HCT116 (cell line): ENCODE results near the gene ANKRD29. TPM values are rescaled to one million over a fixed set of nuclear protein-coding genes. Genes with fewer than 3 reads are reported as not detected.

ENCODE experiments used
- ATAC-seq: fragments of 200-7000 bp; cut with Tn5 transposase; 2 replicates; pipeline ENCODE4 v1.9.1; 2020; ENCODE audit warnings: mild to moderate bottlenecking, moderate library complexity
- BruUV-seq: library from RNA; stranded (reverse); fragments of 400-500 nt; replicated peaks from 2 replicates; lab custom pipeline; 2021; lab: Mats Ljungman, UMichigan
- CTCF ChIA-PET: fragments of 300-600 bp; sonication (Branson Sonifier 250); formaldehyde crosslinking; loops from one replicate; lab custom pipeline; 2021; ENCODE audit warnings: antibody characterized with exemption; lab: Charles Lee
- POLR2A ChIA-PET: fragments of 300-600, 350-600 bp; sonication (Branson Sonifier 250); formaldehyde crosslinking; loops from one replicate; lab custom pipeline; 2021; ENCODE audit warnings: antibody characterized with exemption; lab: Charles Lee
- RAD21 ChIA-PET, 2 experiments: fragments of 300-600 bp; sonication (Branson Sonifier 250); formaldehyde crosslinking; loops; one replicate each; lab custom pipeline; 2023; ENCODE audit warnings: low total read pairs in 2 of 2; ENCODE audit not compliant: uncharacterized antibody in 2 of 2, unreplicated experiment in 2 of 2, low non-redundant PET in 1 of 2; lab: Charles Lee
- DNase-seq: peaks from one replicate; pipeline ENCODE4 v3.0.0-alpha.2; 2010; ENCODE audit warnings: low read depth, low spot score
- H2AFZ ChIP-seq: fragments of 200-600 bp; shearing (Covaris generic), sonication (generic); 2 replicates; pipeline ENCODE4 v1.6.1; 2017; ENCODE audit warnings: low read depth, mixed run types, mixed read lengths, antibody characterized with exemption, low read length; ENCODE audit not compliant: poor library complexity, severe bottlenecking
- H3K27ac ChIP-seq: 2 replicates; pipeline ENCODE4 v1.5.1; 2012; ENCODE audit warnings: low read depth, low read length
- H3K27me3 ChIP-seq: fragments of 200-600 bp; sonication (generic); 2 replicates; pipeline ENCODE4 v1.6.1; 2016; ENCODE audit warnings: mixed run types, low read length, mixed read lengths; ENCODE audit not compliant: insufficient read depth
- H3K36me3 ChIP-seq, 2 experiments: fragments of 200-500 bp in 1 of 2; fragments of 200-600 bp in 1 of 2; sonication (Bioruptor generic) in 1 of 2; sonication (generic) in 1 of 2; 2 replicates each; pipeline versions ENCODE4 v1.5.1 to v1.6.1; 2014 to 2016; ENCODE audit warnings: low read length in 2 of 2, inconsistent platforms in 1 of 2, mixed read lengths in 1 of 2, mixed run types in 1 of 2; ENCODE audit not compliant: insufficient read depth in 2 of 2, control insufficient read depth in 1 of 2
- H3K4me1 ChIP-seq, 2 experiments: fragments of 200-600 bp in 1 of 2; sonication (generic) in 1 of 2; 2 replicates each; pipeline versions ENCODE4 v1.5.1 to v1.6.1; 2012 to 2017; ENCODE audit warnings: low read length in 2 of 2, inconsistent platforms in 1 of 2, mild to moderate bottlenecking in 1 of 2, mixed read lengths in 1 of 2, mixed run types in 1 of 2, moderate library complexity in 1 of 2; ENCODE audit not compliant: insufficient read depth in 2 of 2, control insufficient read depth in 1 of 2
- H3K4me2 ChIP-seq: fragments of 200-600 bp; sonication (generic); 2 replicates; pipeline ENCODE4 v1.6.1; 2017; ENCODE audit warnings: mixed run types, low read length, mixed read lengths
- H3K4me3 ChIP-seq, 2 experiments: fragments of 200-600 bp in 1 of 2; sonication (generic) in 1 of 2; replicated peaks in 1 of 2; 2 replicates each; pipeline ENCODE4 v1.5.1; 2011 to 2016; ENCODE audit warnings: low read length in 2 of 2, control low read depth in 1 of 2, low read depth in 1 of 2, mild to moderate bottlenecking in 1 of 2, mixed read lengths in 1 of 2, mixed run types in 1 of 2
- H3K79me2 ChIP-seq: fragments of 200-600 bp; sonication (generic); 2 replicates; pipeline ENCODE4 v1.6.1; 2017; ENCODE audit warnings: mild to moderate bottlenecking, mixed run types, low read length, moderate library complexity, mixed read lengths; ENCODE audit not compliant: insufficient read depth
- H3K9ac ChIP-seq: fragments of 200-600 bp; sonication (generic); 2 replicates; pipeline ENCODE4 v1.6.1; 2016; ENCODE audit warnings: low read length, mixed read lengths
- H3K9me2 ChIP-seq: fragments of 200-600 bp; sonication (generic), shearing (Covaris generic); 2 replicates; pipeline ENCODE4 v1.6.1; 2017; ENCODE audit warnings: mixed run types, mild to moderate bottlenecking, moderate library complexity; ENCODE audit not compliant: insufficient read depth
- H3K9me3 ChIP-seq, 2 experiments: fragments of 200-500 bp in 1 of 2; fragments of 200-600 bp in 1 of 2; sonication (Bioruptor generic) in 1 of 2; sonication (generic) in 1 of 2; 2 replicates each; pipeline ENCODE4 v1.6.1; 2014 to 2017; ENCODE audit warnings: low read length in 2 of 2, mixed read lengths in 2 of 2, inconsistent platforms in 1 of 2, low read depth in 1 of 2, mild to moderate bottlenecking in 1 of 2, mixed run types in 1 of 2, moderate library complexity in 1 of 2; ENCODE audit not compliant: control insufficient read depth in 1 of 2, insufficient read depth in 1 of 2
- H4K20me1 ChIP-seq: fragments of 200-600 bp; sonication (generic), shearing (Covaris generic); 2 replicates; pipeline ENCODE4 v1.6.1; 2017; ENCODE audit warnings: mixed run types, mild to moderate bottlenecking, moderate library complexity; ENCODE audit not compliant: insufficient read depth
- CBX3 ChIP-seq: IDR thresholded peaks from 2 replicates; pipeline ENCODE4 v1.6.1; 2012; ENCODE audit warnings: low read depth
- EGR1 ChIP-seq: IDR thresholded peaks from 2 replicates; pipeline ENCODE4 v1.6.1; 2012; ENCODE audit warnings: low read depth
- ELF1 ChIP-seq: IDR thresholded peaks from 2 replicates; pipeline ENCODE4 v1.6.1; 2012; ENCODE audit warnings: low read depth, borderline replicate concordance
- EZH2phosphoT487 ChIP-seq: fragments of 200-600 bp; IDR thresholded peaks from 2 replicates; pipeline ENCODE4 v1.6.1; 2018; ENCODE audit warnings: antibody characterized with exemption, borderline replicate concordance
- RAD21 ChIP-seq: IDR thresholded peaks from 2 replicates; pipeline ENCODE4 v1.6.1; 2012; ENCODE audit warnings: low read depth, mild to moderate bottlenecking
- TCF7L2 ChIP-seq: IDR thresholded peaks from 2 replicates; pipeline ENCODE4 v1.7.0; 2011; ENCODE audit warnings: borderline replicate concordance, inconsistent platforms; ENCODE audit not compliant: insufficient read depth, insufficient read length; ENCODE audit errors: extremely low read depth
- YY1 ChIP-seq: IDR thresholded peaks from 2 replicates; pipeline ENCODE4 v1.6.1; 2011; ENCODE audit warnings: low read length, low read depth, moderate library complexity, mild to moderate bottlenecking; ENCODE audit not compliant: insufficient replicate concordance; ENCODE audit errors: extremely low read depth
- intact Hi-C: fragments of 100-400 bp; cut with micrococcal nuclease; formaldehyde crosslinking; loops from 2 replicates; pipeline ENCODE4 v1.10.0; 2022
- total RNA-seq: library from RNA; stranded (reverse); gene quantifications from one replicate; pipeline ENCODE4 v1.2.1, GENCODE V29; 2021; ENCODE audit not compliant: unreplicated experiment
- TF ChIP-seq, protein P1 (sequence below): IDR thresholded peaks from 2 replicates; pipeline ENCODE4 v1.6.1; 2012
- TF ChIP-seq, protein P2 (sequence below), 3 experiments: fragments of 200-600 bp in 1 of 3; sonication (generic) in 1 of 3; IDR thresholded peaks in 2 of 3; conservative IDR thresholded peaks in 1 of 3; 2 replicates each; pipeline ENCODE4 v1.5.1; 2012 to 2017; ENCODE audit warnings: low read depth in 2 of 3, low read length in 2 of 3, antibody characterized with exemption in 1 of 3, borderline replicate concordance in 1 of 3, control low read depth in 1 of 3, mild to moderate bottlenecking in 1 of 3, mixed read lengths in 1 of 3, mixed run types in 1 of 3, moderate library complexity in 1 of 3; ENCODE audit not compliant: insufficient read depth in 1 of 3
- TF ChIP-seq, protein P3 (sequence below): IDR thresholded peaks from 2 replicates; pipeline ENCODE4 v1.6.1; 2011; ENCODE audit warnings: mild to moderate bottlenecking, low read length, moderate library complexity; ENCODE audit not compliant: insufficient replicate concordance; ENCODE audit errors: extremely low read depth

ANKRD29 gene
- total RNA-seq, 1 experiment from 2014 or later, result 8.8 TPM

DNA sequence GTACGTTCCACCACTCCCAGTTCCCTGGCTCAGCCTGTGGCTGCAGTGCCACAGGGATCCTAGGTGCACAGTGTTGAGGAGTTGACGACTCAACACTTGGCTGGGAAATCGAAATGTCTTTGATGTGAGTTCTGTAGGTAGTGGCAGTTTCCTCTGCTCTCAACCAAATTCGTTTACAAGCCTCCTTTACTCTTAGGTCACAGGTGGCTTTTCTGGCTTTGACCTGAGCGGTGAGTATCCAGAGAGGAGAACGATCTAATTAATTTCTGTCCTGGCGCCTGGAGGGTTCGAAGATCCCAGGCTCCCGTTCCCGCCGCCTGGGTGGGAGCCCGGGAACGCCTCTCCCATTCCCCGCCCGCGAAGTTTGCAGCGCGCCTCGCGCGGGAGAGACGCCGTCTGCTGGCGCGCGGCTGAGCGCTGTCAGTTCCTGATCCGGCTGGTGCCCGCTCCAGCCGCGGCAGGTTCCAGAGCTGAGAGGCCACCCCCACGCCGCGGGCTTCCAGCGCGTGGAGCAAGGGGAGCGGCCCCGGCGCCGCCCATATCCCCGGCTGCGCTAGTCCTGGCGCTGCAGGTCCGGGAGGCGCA is 26.4 kb upstream of the ANKRD29 start, which contains the start of gene LAMA3:
TSS of gene LAMA3 (plus strand) at position 423 of the 585 bp plus-strand sequence. CDS start 231 bp downstream, outside the sequence.
- POLR2A ChIA-PET, result no interaction called here

More for the DNA sequence above, 26.4 kb upstream of the ANKRD29 start, which contains the start of gene LAMA3:
- no peaks in the 10 kb centered on the region for H3K27me3 ChIP-seq
- ATAC-seq (peak; percentile 90), DNase-seq (no peak)
- H2AFZ ChIP-seq, result peak within 1 kb of the TSS; percentile 100
- H3K9me3 ChIP-seq, result no peaks in the 10 kb centered on the region
- H3K36me3 ChIP-seq, result no peaks in the 10 kb centered on the region
- peaks cover 11 to 26% of the 10 kb centered on the region in 2 experiments for H3K4me1 ChIP-seq
- no peaks in the 10 kb centered on the region for H4K20me1 ChIP-seq
- CTCF ChIA-PET, result interaction anchor here (1.5 kb wide), 1 partner anchor 14 kb away, joined by 11 read pairs; no protein-coding TSS in a partner anchor
- intact Hi-C loops, result no loop called here
- peak within 1 kb of the TSS; percentile 28 to 58 for H3K4me3 ChIP-seq
- H3K4me2 ChIP-seq, result peak within 1 kb of the TSS; percentile 92
- RAD21 ChIA-PET, result no interaction called here
- no TSS peak for BruUV-seq
- peak within 1 kb of the TSS; percentile 56 for H3K9ac ChIP-seq
- H3K27ac ChIP-seq, result no peak within 1 kb of the TSS; the same call in 1 of the 2 replicates
- H3K9me2 ChIP-seq, result no peaks in the 10 kb centered on the region
- TF ChIP-seq TCF7L2 (peak; percentile 12), EGR1 (no peak), CBX3 (no peak), ELF1 (no peak), EZH2phosphoT487 (no peak), YY1 (no peak), RAD21 (0 out of 2 replicates have a peak, but pooled peaks have one; percentile 25)
- TF ChIP-seq, protein P1, sequence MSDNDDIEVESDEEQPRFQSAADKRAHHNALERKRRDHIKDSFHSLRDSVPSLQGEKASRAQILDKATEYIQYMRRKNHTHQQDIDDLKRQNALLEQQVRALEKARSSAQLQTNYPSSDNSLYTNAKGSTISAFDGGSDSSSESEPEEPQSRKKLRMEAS, result peak; percentile 72
- TF ChIP-seq, protein P2, sequence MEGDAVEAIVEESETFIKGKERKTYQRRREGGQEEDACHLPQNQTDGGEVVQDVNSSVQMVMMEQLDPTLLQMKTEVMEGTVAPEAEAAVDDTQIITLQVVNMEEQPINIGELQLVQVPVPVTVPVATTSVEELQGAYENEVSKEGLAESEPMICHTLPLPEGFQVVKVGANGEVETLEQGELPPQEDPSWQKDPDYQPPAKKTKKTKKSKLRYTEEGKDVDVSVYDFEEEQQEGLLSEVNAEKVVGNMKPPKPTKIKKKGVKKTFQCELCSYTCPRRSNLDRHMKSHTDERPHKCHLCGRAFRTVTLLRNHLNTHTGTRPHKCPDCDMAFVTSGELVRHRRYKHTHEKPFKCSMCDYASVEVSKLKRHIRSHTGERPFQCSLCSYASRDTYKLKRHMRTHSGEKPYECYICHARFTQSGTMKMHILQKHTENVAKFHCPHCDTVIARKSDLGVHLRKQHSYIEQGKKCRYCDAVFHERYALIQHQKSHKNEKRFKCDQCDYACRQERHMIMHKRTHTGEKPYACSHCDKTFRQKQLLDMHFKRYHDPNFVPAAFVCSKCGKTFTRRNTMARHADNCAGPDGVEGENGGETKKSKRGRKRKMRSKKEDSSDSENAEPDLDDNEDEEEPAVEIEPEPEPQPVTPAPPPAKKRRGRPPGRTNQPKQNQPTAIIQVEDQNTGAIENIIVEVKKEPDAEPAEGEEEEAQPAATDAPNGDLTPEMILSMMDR (IDR thresholded peaks at IDR 0.05 in 2 of 3, conservative IDR thresholded peaks at IDR 0.05 in 1 of 3; ENCODE audit: borderline replicate concordance in 1 of 3, insufficient read depth in 1 of 3, low read depth in 2 of 3, low read length in 2 of 3), result 0 out of 6 replicates have a peak, but pooled peaks of 1 of the 3 experiments have one; percentile 9
- TF ChIP-seq, protein P3, sequence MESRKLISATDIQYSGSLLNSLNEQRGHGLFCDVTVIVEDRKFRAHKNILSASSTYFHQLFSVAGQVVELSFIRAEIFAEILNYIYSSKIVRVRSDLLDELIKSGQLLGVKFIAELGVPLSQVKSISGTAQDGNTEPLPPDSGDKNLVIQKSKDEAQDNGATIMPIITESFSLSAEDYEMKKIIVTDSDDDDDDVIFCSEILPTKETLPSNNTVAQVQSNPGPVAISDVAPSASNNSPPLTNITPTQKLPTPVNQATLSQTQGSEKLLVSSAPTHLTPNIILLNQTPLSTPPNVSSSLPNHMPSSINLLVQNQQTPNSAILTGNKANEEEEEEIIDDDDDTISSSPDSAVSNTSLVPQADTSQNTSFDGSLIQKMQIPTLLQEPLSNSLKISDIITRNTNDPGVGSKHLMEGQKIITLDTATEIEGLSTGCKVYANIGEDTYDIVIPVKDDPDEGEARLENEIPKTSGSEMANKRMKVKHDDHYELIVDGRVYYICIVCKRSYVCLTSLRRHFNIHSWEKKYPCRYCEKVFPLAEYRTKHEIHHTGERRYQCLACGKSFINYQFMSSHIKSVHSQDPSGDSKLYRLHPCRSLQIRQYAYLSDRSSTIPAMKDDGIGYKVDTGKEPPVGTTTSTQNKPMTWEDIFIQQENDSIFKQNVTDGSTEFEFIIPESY, result no peak
- no peaks in the 10 kb centered on the region for H3K79me2 ChIP-seq
